Central memory CD8-positive, alpha-beta T cell (primary cell): ENCODE results near the gene PRKCA.

ENCODE experiments used
- ATAC-seq: fragments of 150-1000 bp; cut with Tn5 transposase; replicated peaks from 2 replicates; pipeline ENCODE4 v1.10.0; 2022; ENCODE audit warnings: mild to moderate bottlenecking, moderate FRiP score, moderate number of reproducible peaks; ENCODE audit not compliant: poor library complexity, severe bottlenecking; ENCODE audit errors: extremely low read depth
- DNase-seq, 2 donors: peaks; one replicate each; pipeline ENCODE4 v3.0.0; 2021; ENCODE audit warnings: low spot score in 2 of 2
- H3K27ac Mint-ChIP-seq: one replicate; pipeline ENCODE4 v1.8.0; 2022; ENCODE audit warnings: low read depth, mild to moderate bottlenecking, moderate library complexity, mixed read lengths
- H3K27me3 Mint-ChIP-seq: one replicate; pipeline ENCODE4 v1.8.0; 2022; ENCODE audit warnings: mixed read lengths
- H3K36me3 Mint-ChIP-seq: one replicate; pipeline ENCODE4 v1.8.0; 2022; ENCODE audit warnings: mild to moderate bottlenecking, moderate library complexity, mixed read lengths; ENCODE audit not compliant: insufficient read depth
- H3K4me1 Mint-ChIP-seq: one replicate; pipeline ENCODE4 v1.8.0; 2022; ENCODE audit warnings: mixed read lengths
- H3K4me3 Mint-ChIP-seq: one replicate; pipeline ENCODE4 v1.8.0; 2022; ENCODE audit warnings: mild to moderate bottlenecking, moderate library complexity, mixed read lengths
- H3K9me3 Mint-ChIP-seq: one replicate; pipeline ENCODE4 v1.8.0; 2022; ENCODE audit warnings: mixed read lengths

PRKCA gene

GRCh38 chr17:66793814-66794213 lies 491.4 kb downstream of the PRKCA start:
- H3K9me3 Mint-ChIP-seq: no peaks in the 10 kb centered on the region
- no peak overlapping the region for H3K4me3 Mint-ChIP-seq
- DNase-seq (no peak), ATAC-seq (no peak)
- H3K36me3 Mint-ChIP-seq: peaks cover 12% of the 10 kb centered on the region
- no peaks in the 10 kb centered on the region for H3K4me1 Mint-ChIP-seq
- no peak overlapping the region for H3K27ac Mint-ChIP-seq
- peaks cover 7% of the 10 kb centered on the region for H3K27me3 Mint-ChIP-seq

GRCh38 chr17:66795486-66795885 lies 493.1 kb downstream of the PRKCA start:
- H3K27ac Mint-ChIP-seq: no peak overlapping the region
- peaks cover 7% of the 10 kb centered on the region for H3K27me3 Mint-ChIP-seq
- H3K36me3 Mint-ChIP-seq: peaks cover 18% of the 10 kb centered on the region
- no peak for DNase-seq
- H3K4me3 Mint-ChIP-seq: no peak overlapping the region
- ATAC-seq: no peak
- no peaks in the 10 kb centered on the region for H3K4me1 Mint-ChIP-seq
- H3K9me3 Mint-ChIP-seq: no peaks in the 10 kb centered on the region

GRCh38 chr17:66799849-66800537 lies 497.6 kb downstream of the PRKCA start:
- no peak overlapping the region for H3K4me3 Mint-ChIP-seq
- H3K27ac Mint-ChIP-seq: no peak overlapping the region
- DNase-seq (no peak), ATAC-seq (no peak)
- H3K4me1 Mint-ChIP-seq: no peaks in the 10 kb centered on the region
- no peaks in the 10 kb centered on the region for H3K27me3 Mint-ChIP-seq
- no peaks in the 10 kb centered on the region for H3K9me3 Mint-ChIP-seq
- peaks cover 19% of the 10 kb centered on the region for H3K36me3 Mint-ChIP-seq

- H3K27me3 Mint-ChIP-seq: peaks cover 27% of the 10 kb centered on the region
- no peaks in the 10 kb centered on the region for H3K9me3 Mint-ChIP-seq
- no peak for ATAC-seq
- H3K27ac Mint-ChIP-seq: no peak overlapping the region
- DNase-seq: no peak
- H3K4me1 Mint-ChIP-seq: no peaks in the 10 kb centered on the region
- peaks cover 13% of the 10 kb centered on the region for H3K36me3 Mint-ChIP-seq
- no peak overlapping the region for H3K4me3 Mint-ChIP-seq
Measured at GRCh38 chr17:66803474-66803951, 501.1 kb downstream of the PRKCA start.

GRCh38 chr17:66805567-66805966 lies 503.2 kb downstream of the PRKCA start:
- Mint-ChIP-seq H3K9me3 (no peaks in the 10 kb centered on the region), H3K27ac (no peak overlapping the region), H3K36me3 (peaks cover 7% of the 10 kb centered on the region), H3K4me1 (no peaks in the 10 kb centered on the region), H3K4me3 (no peak overlapping the region), H3K27me3 (peaks cover 29% of the 10 kb centered on the region)
- ATAC-seq (no peak), DNase-seq (no peak)

GRCh38 chr17:66807182-66807581 lies 504.8 kb downstream of the PRKCA start:
- Mint-ChIP-seq H3K27ac (no peak overlapping the region), H3K36me3 (peaks cover 9% of the 10 kb centered on the region)
- ATAC-seq: no peak

GRCh38 chr17:66809408-66809807 lies 507.0 kb downstream of the PRKCA start:
- Mint-ChIP-seq H3K4me1 (no peaks in the 10 kb centered on the region), H3K36me3 (peaks cover 6% of the 10 kb centered on the region)
- ATAC-seq: no peak

More at GRCh38 chr17:66807182-66807581, 504.8 kb downstream of the PRKCA start:
- Mint-ChIP-seq H3K9me3 (no peaks in the 10 kb centered on the region), H3K4me1 (no peaks in the 10 kb centered on the region), H3K27me3 (peaks cover 29% of the 10 kb centered on the region), H3K4me3 (no peak overlapping the region)
- DNase-seq: no peak

GRCh38 chr17:66810951-66811682 lies 508.7 kb downstream of the PRKCA start:
- no peaks in the 10 kb centered on the region for H3K4me1 Mint-ChIP-seq
- H3K27me3 Mint-ChIP-seq: peaks cover 56% of the 10 kb centered on the region
- DNase-seq (no peak), ATAC-seq (no peak)
- H3K27ac Mint-ChIP-seq: no peak overlapping the region
- peaks cover 6% of the 10 kb centered on the region for H3K36me3 Mint-ChIP-seq
- no peaks in the 10 kb centered on the region for H3K9me3 Mint-ChIP-seq
- H3K4me3 Mint-ChIP-seq: no peak overlapping the region

More at GRCh38 chr17:66809408-66809807, 507.0 kb downstream of the PRKCA start:
- H3K27me3 Mint-ChIP-seq: peaks cover 50% of the 10 kb centered on the region
- no peak overlapping the region for H3K27ac Mint-ChIP-seq
- no peaks in the 10 kb centered on the region for H3K9me3 Mint-ChIP-seq
- no peak overlapping the region for H3K4me3 Mint-ChIP-seq
- DNase-seq: no peak

GRCh38 chr17:66811683-66812054 lies 509.3 kb downstream of the PRKCA start:
- Mint-ChIP-seq H3K4me1 (no peaks in the 10 kb centered on the region), H3K36me3 (peaks cover 6% of the 10 kb centered on the region), H3K9me3 (no peaks in the 10 kb centered on the region), H3K27ac (no peak overlapping the region), H3K27me3 (peaks cover 52% of the 10 kb centered on the region), H3K4me3 (no peak overlapping the region)
- no peak for DNase-seq
- ATAC-seq: no peak

GRCh38 chr17:66812571-66812970 lies 510.2 kb downstream of the PRKCA start:
- ATAC-seq (no peak), DNase-seq (no peak)
- Mint-ChIP-seq H3K9me3 (peaks cover under 1% of the 10 kb centered on the region), H3K36me3 (peaks cover 2% of the 10 kb centered on the region), H3K27me3 (peaks cover 52% of the 10 kb centered on the region), H3K27ac (no peak overlapping the region), H3K4me1 (no peaks in the 10 kb centered on the region), H3K4me3 (no peak overlapping the region)

GRCh38 chr17:66813296-66813695 lies 510.9 kb downstream of the PRKCA start:
- H3K27me3 Mint-ChIP-seq: peaks cover 52% of the 10 kb centered on the region
- H3K4me1 Mint-ChIP-seq: no peaks in the 10 kb centered on the region
- H3K27ac Mint-ChIP-seq: no peak overlapping the region
- DNase-seq (no peak), ATAC-seq (no peak)
- H3K36me3 Mint-ChIP-seq: peaks cover 2% of the 10 kb centered on the region
- peaks cover 5% of the 10 kb centered on the region for H3K9me3 Mint-ChIP-seq
- H3K4me3 Mint-ChIP-seq: no peak overlapping the region

GRCh38 chr17:66814026-66814425 lies 511.6 kb downstream of the PRKCA start:
- Mint-ChIP-seq H3K27ac (no peak overlapping the region), H3K4me3 (no peak overlapping the region), H3K9me3 (peaks cover 5% of the 10 kb centered on the region), H3K4me1 (no peaks in the 10 kb centered on the region), H3K36me3 (peaks cover 2% of the 10 kb centered on the region), H3K27me3 (peaks cover 53% of the 10 kb centered on the region)
- DNase-seq: no peak
- ATAC-seq: no peak

GRCh38 chr17:66814570-66814969 lies 512.2 kb downstream of the PRKCA start:
- Mint-ChIP-seq H3K4me3 (no peak overlapping the region), H3K9me3 (peaks cover 5% of the 10 kb centered on the region), H3K27me3 (peaks cover 53% of the 10 kb centered on the region), H3K36me3 (peaks cover 2% of the 10 kb centered on the region), H3K27ac (no peak overlapping the region), H3K4me1 (no peaks in the 10 kb centered on the region)
- ATAC-seq: no peak
- DNase-seq: no peak
